ENCODE measurements around the gene FZD10. TPM values are rescaled to one million over a fixed set of nuclear protein-coding genes. Genes with fewer than 3 reads are reported as not detected.

FZD10 gene
- not detected for total RNA-seq

GRCh38 chr12:130162267-130162666 lies at the start of gene FZD10:
Gene FZD10 (plus strand): TSS chr12:130162464. CDS start chr12:130162943, 479 bp downstream.
- peak; percentile 31 for DNase-seq
- H3K4me1 Mint-ChIP-seq (ENCODE audit: low read depth): peaks cover 13% of the 10 kb centered on the region
- peak within 1 kb of the TSS; percentile 55 for H3K4me3 Mint-ChIP-seq
- no peak within 1 kb of the TSS for H3K27ac Mint-ChIP-seq
- no peaks in the 10 kb centered on the region for H3K9me3 Mint-ChIP-seq
- intact Hi-C loops (cut with micrococcal nuclease): loop anchor here (10.0 kb wide), 1 partner anchor 117 kb away; no protein-coding TSS in a partner anchor
- no peaks in the 10 kb centered on the region for H3K36me3 Mint-ChIP-seq (ENCODE audit: low read depth)
- CTCF ChIA-PET: no interaction called here
- H3K27me3 Mint-ChIP-seq (ENCODE audit: low read depth): peaks cover 46% of the 10 kb centered on the region

GRCh38 chr12:130114952-130115351 lies 47.3 kb upstream of the FZD10 start:
- CTCF ChIA-PET: no interaction called here
- H3K36me3 Mint-ChIP-seq (ENCODE audit: low read depth): no peaks in the 10 kb centered on the region
- H3K27ac Mint-ChIP-seq: no peak overlapping the region
- H3K4me1 Mint-ChIP-seq (ENCODE audit: low read depth): no peaks in the 10 kb centered on the region
- no peak overlapping the region for H3K4me3 Mint-ChIP-seq
- H3K9me3 Mint-ChIP-seq: peaks cover 4% of the 10 kb centered on the region
- intact Hi-C loops (cut with micrococcal nuclease): no loop called here
- DNase-seq: no peak
- H3K27me3 Mint-ChIP-seq (ENCODE audit: low read depth): peaks cover 10% of the 10 kb centered on the region

GRCh38 chr12:130115646-130116045 lies 46.6 kb upstream of the FZD10 start:
- intact Hi-C loops (cut with micrococcal nuclease): no loop called here
- no peaks in the 10 kb centered on the region for H3K9me3 Mint-ChIP-seq
- CTCF ChIA-PET: no interaction called here
- no peak for DNase-seq
- peaks cover 7% of the 10 kb centered on the region for H3K27me3 Mint-ChIP-seq (ENCODE audit: low read depth)
- no peaks in the 10 kb centered on the region for H3K36me3 Mint-ChIP-seq (ENCODE audit: low read depth)
- H3K4me3 Mint-ChIP-seq: no peak overlapping the region
- H3K27ac Mint-ChIP-seq: no peak overlapping the region
- H3K4me1 Mint-ChIP-seq (ENCODE audit: low read depth): no peaks in the 10 kb centered on the region

- no peak overlapping the region for H3K27ac Mint-ChIP-seq
- CTCF ChIA-PET: no interaction called here
- H3K4me1 Mint-ChIP-seq (ENCODE audit: low read depth): no peaks in the 10 kb centered on the region
These were observed 45.5 kb upstream of the FZD10 start for GRCh38 chr12:130116791-130117190.

GRCh38 chr12:130117233-130117632 lies 45.0 kb upstream of the FZD10 start:
- H3K27me3 Mint-ChIP-seq (ENCODE audit: low read depth): peaks cover 9% of the 10 kb centered on the region
- no peak for DNase-seq
- CTCF ChIA-PET: no interaction called here
- no peaks in the 10 kb centered on the region for H3K4me1 Mint-ChIP-seq (ENCODE audit: low read depth)
- no peaks in the 10 kb centered on the region for H3K36me3 Mint-ChIP-seq (ENCODE audit: low read depth)
- no peak overlapping the region for H3K4me3 Mint-ChIP-seq
- intact Hi-C loops (cut with micrococcal nuclease): no loop called here
- no peaks in the 10 kb centered on the region for H3K9me3 Mint-ChIP-seq
- no peak overlapping the region for H3K27ac Mint-ChIP-seq

More at GRCh38 chr12:130116791-130117190, 45.5 kb upstream of the FZD10 start:
- Mint-ChIP-seq H3K4me3 (no peak overlapping the region), H3K36me3 (ENCODE audit: low read depth) (no peaks in the 10 kb centered on the region), H3K9me3 (no peaks in the 10 kb centered on the region), H3K27me3 (ENCODE audit: low read depth) (peaks cover 9% of the 10 kb centered on the region)
- intact Hi-C loops (cut with micrococcal nuclease): no loop called here
- no peak for DNase-seq

DNA sequence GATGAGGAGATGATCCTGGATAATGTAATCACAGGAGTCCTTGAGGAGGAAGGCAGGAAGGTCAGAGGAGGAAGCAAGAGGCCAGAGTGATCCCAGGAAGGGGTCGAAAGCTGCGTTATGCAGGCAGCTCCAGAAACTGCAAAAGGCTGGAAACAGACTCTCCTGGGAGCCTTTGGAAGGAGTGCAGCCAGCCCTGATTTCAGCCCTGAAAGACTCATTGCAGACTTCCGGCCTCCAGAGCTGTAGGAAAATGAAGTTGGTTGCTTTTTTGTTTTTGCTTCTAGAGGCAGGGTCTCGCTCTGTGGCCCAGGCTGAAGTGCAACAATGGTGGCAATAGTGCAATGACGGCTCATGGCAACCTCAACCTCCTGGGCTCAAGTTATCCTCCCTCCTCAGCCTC lies 44.6 kb upstream of the FZD10 start:
- Mint-ChIP-seq H3K36me3 (ENCODE audit: low read depth) (no peaks in the 10 kb centered on the region), H3K4me1 (ENCODE audit: low read depth) (no peaks in the 10 kb centered on the region), H3K27ac (no peak overlapping the region), H3K27me3 (ENCODE audit: low read depth) (peaks cover 9% of the 10 kb centered on the region), H3K4me3 (no peak overlapping the region), H3K9me3 (no peaks in the 10 kb centered on the region)
- CTCF ChIA-PET: interaction anchor here (1.5 kb wide), 1 partner anchor 87 kb away, joined by 4 read pairs; no protein-coding TSS in a partner anchor
- intact Hi-C loops (cut with micrococcal nuclease): no loop called here
- DNase-seq: no peak

GRCh38 chr12:130118181-130118580 lies 44.1 kb upstream of the FZD10 start:
- DNase-seq: no peak
- Mint-ChIP-seq H3K4me3 (no peak overlapping the region), H3K27ac (no peak overlapping the region), H3K9me3 (no peaks in the 10 kb centered on the region), H3K4me1 (ENCODE audit: low read depth) (no peaks in the 10 kb centered on the region), H3K27me3 (ENCODE audit: low read depth) (peaks cover 9% of the 10 kb centered on the region), H3K36me3 (ENCODE audit: low read depth) (no peaks in the 10 kb centered on the region)
- CTCF ChIA-PET: interaction anchor here (1.5 kb wide), 1 partner anchor 87 kb away, joined by 4 read pairs; no protein-coding TSS in a partner anchor
- intact Hi-C loops (cut with micrococcal nuclease): no loop called here

GRCh38 chr12:130119241-130119861 lies 42.9 kb upstream of the FZD10 start:
- Mint-ChIP-seq H3K27ac (no peak overlapping the region), H3K4me3 (no peak overlapping the region), H3K9me3 (no peaks in the 10 kb centered on the region), H3K27me3 (ENCODE audit: low read depth) (peaks cover 9% of the 10 kb centered on the region), H3K36me3 (ENCODE audit: low read depth) (no peaks in the 10 kb centered on the region), H3K4me1 (ENCODE audit: low read depth) (no peaks in the 10 kb centered on the region)
- DNase-seq: no peak
- intact Hi-C loops (cut with micrococcal nuclease): no loop called here
- CTCF ChIA-PET: interaction anchor here (1.5 kb wide), 1 partner anchor 89 kb away, joined by 4 read pairs; no protein-coding TSS in a partner anchor

- H3K4me1 Mint-ChIP-seq (ENCODE audit: low read depth): no peaks in the 10 kb centered on the region
- intact Hi-C loops (cut with micrococcal nuclease): no loop called here
- DNase-seq: no peak
- no peaks in the 10 kb centered on the region for H3K36me3 Mint-ChIP-seq (ENCODE audit: low read depth)
- CTCF ChIA-PET: no interaction called here
- H3K4me3 Mint-ChIP-seq: no peak overlapping the region
- no peaks in the 10 kb centered on the region for H3K9me3 Mint-ChIP-seq
- H3K27me3 Mint-ChIP-seq (ENCODE audit: low read depth): peaks cover 9% of the 10 kb centered on the region
- no peak overlapping the region for H3K27ac Mint-ChIP-seq
These were observed 42.1 kb upstream of the FZD10 start for GRCh38 chr12:130120012-130120805.

DNA sequence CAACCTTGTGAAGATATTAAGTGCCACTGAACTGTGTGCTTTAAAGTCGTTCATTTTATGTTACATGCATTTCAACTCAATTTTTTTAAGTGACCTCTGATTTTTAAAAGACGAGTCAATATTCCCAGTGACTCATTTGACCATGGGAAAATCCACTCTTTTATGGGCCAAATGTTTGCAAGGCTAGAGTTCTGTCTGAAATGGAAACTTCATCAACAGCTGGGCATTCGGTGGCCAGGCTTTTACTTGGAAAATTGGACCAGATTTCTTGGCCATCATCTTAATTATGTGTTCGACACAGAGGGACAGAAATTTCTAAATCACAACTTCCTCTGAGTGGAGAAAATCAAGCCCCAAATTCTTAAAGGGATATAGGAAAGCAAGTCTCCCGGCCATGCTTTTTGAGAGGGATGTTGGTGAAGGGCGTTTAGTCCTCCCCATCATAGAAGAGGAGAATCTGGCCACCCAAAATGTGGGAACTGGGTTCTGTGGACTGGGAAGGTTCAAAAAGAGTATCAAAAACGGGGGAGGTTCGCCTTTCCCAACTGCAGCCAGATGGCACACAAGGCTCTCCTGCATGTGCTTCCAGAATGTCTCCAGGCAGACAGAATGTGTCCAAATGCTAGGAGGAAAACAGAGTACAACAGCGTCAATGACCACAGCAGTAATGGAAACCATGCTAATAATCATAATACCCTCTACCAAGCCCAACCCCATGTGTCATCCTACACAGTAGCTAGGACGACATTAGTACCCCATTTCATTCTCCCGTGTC lies 40.9 kb upstream of the FZD10 start:
- CTCF ChIA-PET: no interaction called here

DNA sequence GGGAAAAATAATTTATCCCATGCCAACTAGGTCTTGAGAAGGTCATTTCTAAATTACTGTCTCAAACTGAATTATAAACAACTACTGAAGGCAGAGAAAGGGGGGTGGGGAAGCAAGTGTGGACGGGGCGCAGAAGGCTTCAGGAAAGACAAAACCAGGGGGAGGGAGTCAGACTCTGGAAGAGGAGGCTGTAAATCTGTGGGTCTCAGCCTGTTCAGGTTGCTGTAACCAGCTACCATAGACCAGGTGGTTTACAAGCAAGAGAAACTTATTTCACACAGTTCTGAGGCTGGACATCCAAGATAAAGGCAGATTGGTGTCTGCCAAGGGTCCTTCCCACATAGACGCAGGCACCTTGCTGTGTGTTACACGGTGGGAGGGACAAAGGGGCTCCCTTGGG lies 39.9 kb upstream of the FZD10 start:
- Mint-ChIP-seq H3K4me1 (ENCODE audit: low read depth) (no peaks in the 10 kb centered on the region), H3K27me3 (ENCODE audit: low read depth) (peaks cover 9% of the 10 kb centered on the region), H3K27ac (no peak overlapping the region), H3K4me3 (no peak overlapping the region), H3K36me3 (ENCODE audit: low read depth) (no peaks in the 10 kb centered on the region), H3K9me3 (no peaks in the 10 kb centered on the region)
- CTCF ChIA-PET: no interaction called here
- intact Hi-C loops (cut with micrococcal nuclease): no loop called here
- DNase-seq: no peak

More for the DNA sequence above, 40.9 kb upstream of the FZD10 start:
- Mint-ChIP-seq H3K4me1 (ENCODE audit: low read depth) (no peaks in the 10 kb centered on the region), H3K27me3 (ENCODE audit: low read depth) (peaks cover 9% of the 10 kb centered on the region), H3K36me3 (ENCODE audit: low read depth) (no peaks in the 10 kb centered on the region), H3K27ac (no peak overlapping the region), H3K9me3 (no peaks in the 10 kb centered on the region), H3K4me3 (no peak overlapping the region)
- intact Hi-C loops (cut with micrococcal nuclease): no loop called here
- no peak for DNase-seq

GRCh38 chr12:130124106-130124505 lies 38.2 kb upstream of the FZD10 start:
- H3K27me3 Mint-ChIP-seq (ENCODE audit: low read depth): peaks cover 9% of the 10 kb centered on the region
- no peak overlapping the region for H3K27ac Mint-ChIP-seq
- H3K4me3 Mint-ChIP-seq: no peak overlapping the region
- H3K4me1 Mint-ChIP-seq (ENCODE audit: low read depth): no peaks in the 10 kb centered on the region
- H3K9me3 Mint-ChIP-seq: no peaks in the 10 kb centered on the region
- no peak for DNase-seq
- no peaks in the 10 kb centered on the region for H3K36me3 Mint-ChIP-seq (ENCODE audit: low read depth)
- intact Hi-C loops (cut with micrococcal nuclease): no loop called here
- CTCF ChIA-PET: no interaction called here
